Ovary (tissue), 3 donors: ENCODE data around the gene USP16.

Experiments
- CTCF ChIP-seq, 3 donors: fragments of 450-650 bp in 2 of 3; fragments of 200-600 bp in 1 of 3; IDR thresholded peaks; one replicate each; pipeline versions ENCODE4 v1.5.1 to v1.8.0; 2016 to 2022; ENCODE audit warnings: antibody characterized with exemption in 3 of 3, mild to moderate bottlenecking in 1 of 3
- EP300 ChIP-seq: sonication (generic); formaldehyde crosslinking; IDR thresholded peaks from one replicate; pipeline ENCODE4 v1.6.1; 2017; ENCODE audit warnings: antibody characterized with exemption
- POLR2A ChIP-seq: fragments of 450-650 bp; IDR thresholded peaks from one replicate; pipeline ENCODE4 v1.6.1; 2017; ENCODE audit warnings: antibody characterized with exemption, mild to moderate bottlenecking, moderate library complexity
- donor health status: DM: no; HTN: no; CAD: no.

GRCh38 chr21:28992526-28993292 lies 31.8 kb upstream of the USP16 start, which contains the start of gene LTN1:
- TF ChIP-seq POLR2A (peak; percentile 28), CTCF (IDR thresholded peaks at IDR 0.05) (no peak), EP300 (no peak)
